ENCODE measurements around the gene ELK4.

Gene ELK4

GRCh38 chr1:205578780-205579571, 52.8 kb downstream of the ELK4 start:
- DNase-seq = no peak

GRCh38 chr1:205577874-205578658, 53.7 kb downstream of the ELK4 start:
- no peak for DNase-seq

- DNase-seq = no peak
Measured at GRCh38 chr1:205576805-205577761, 54.7 kb downstream of the ELK4 start.

GRCh38 chr1:205576011-205576410, 55.8 kb downstream of the ELK4 start:
- no peak for DNase-seq

- DNase-seq = no peak
Measured at GRCh38 chr1:205575294-205575885, 56.4 kb downstream of the ELK4 start.

GRCh38 chr1:205572421-205572820, 59.4 kb downstream of the ELK4 start:
- DNase-seq = no peak

- DNase-seq = no peak
Measured at GRCh38 chr1:205571747-205572146, 60.1 kb downstream of the ELK4 start.

GRCh38 chr1:205570796-205571537, 60.8 kb downstream of the ELK4 start:
- no peak for DNase-seq

- DNase-seq = no peak
Measured at GRCh38 chr1:205570173-205570501, 61.7 kb downstream of the ELK4 start.

- no peak for DNase-seq
Measured at GRCh38 chr1:205569411-205570172, 62.2 kb downstream of the ELK4 start.

GRCh38 chr1:205568469-205569361, 63.1 kb downstream of the ELK4 start:
- DNase-seq = peak in 1 of 2 experiments; percentile 26

- DNase-seq = no peak
Measured at GRCh38 chr1:205568135-205568468, 63.7 kb downstream of the ELK4 start.

- DNase-seq = no peak
Measured at GRCh38 chr1:205567716-205568115, 64.1 kb downstream of the ELK4 start.

GRCh38 chr1:205565799-205566198, 66.0 kb downstream of the ELK4 start:
- peak; percentile 19 to 25 for DNase-seq

GRCh38 chr1:205563927-205564441, 67.8 kb downstream of the ELK4 start:
- DNase-seq = peak in 1 of 2 experiments; percentile 12

- DNase-seq = no peak
Measured at GRCh38 chr1:205561501-205562203, 70.2 kb downstream of the ELK4 start.

Data from NCI-H526 (cell line).